Transverse colon (tissue), 4 donors: Measurements from ENCODE around the gene CRISPLD2. TPM values are rescaled to one million over a fixed set of nuclear protein-coding genes. Genes with fewer than 3 reads are reported as not detected.

Source experiments
- DNase-seq: peaks from one replicate; pipeline ENCODE4 v3.0.0-alpha.2; 2019
- H3K27ac ChIP-seq, 4 donors: fragments of 200-600 bp; sonication (generic); 2 replicates each; pipeline ENCODE4 v1.5.1; 2016 to 2018; ENCODE audit warnings: inconsistent platforms in 4 of 4
- H3K27me3 ChIP-seq: fragments of 200-600 bp; sonication (generic); 2 replicates; pipeline ENCODE4 v1.5.1; 2017; ENCODE audit warnings: inconsistent platforms
- H3K36me3 ChIP-seq, 4 donors: fragments of 200-600 bp; sonication (generic); 2 replicates each; pipeline ENCODE4 v1.5.1; 2017 to 2019; ENCODE audit warnings: inconsistent platforms in 4 of 4
- H3K4me1 ChIP-seq, 4 donors: fragments of 200-600 bp; sonication (generic); 2 replicates each; pipeline ENCODE4 v1.5.1; 2017 to 2020; ENCODE audit warnings: inconsistent platforms in 4 of 4
- H3K4me3 ChIP-seq, 4 donors: fragments of 200-600 bp; sonication (generic); 1 replicate in 1 of 4; 2 replicates in 3 of 4; pipeline versions ENCODE4 v1.5.1 to v1.6.1; 2017 to 2019; ENCODE audit warnings: inconsistent platforms in 4 of 4
- H3K9me3 ChIP-seq, 2 donors: fragments of 200-600 bp; sonication (generic); 2 replicates each; pipeline ENCODE4 v1.5.1; 2017 to 2019; ENCODE audit warnings: inconsistent platforms in 2 of 2
- CTCF ChIP-seq, 5 experiments: fragments of 200-600 bp in 3 of 5; fragments of 450-650 bp in 2 of 5; sonication (generic) in 3 of 5; IDR thresholded peaks; 1 replicate in 2 of 5; 2 replicates in 3 of 5; pipeline ENCODE4 v1.5.1; 2016 to 2017; ENCODE audit warnings: antibody characterized with exemption in 5 of 5, inconsistent platforms in 3 of 5, mild to moderate bottlenecking in 2 of 5, moderate library complexity in 1 of 5
- EP300 ChIP-seq: sonication (generic); formaldehyde crosslinking; IDR thresholded peaks from one replicate; pipeline ENCODE4 v1.6.1; 2017; ENCODE audit warnings: antibody characterized with exemption, low read depth
- POLR2A ChIP-seq: fragments of 450-650 bp; IDR thresholded peaks from one replicate; pipeline ENCODE4 v1.6.1; 2016; ENCODE audit warnings: antibody characterized with exemption, mild to moderate bottlenecking, moderate library complexity
- POLR2AphosphoS5 ChIP-seq, 3 donors: sonication (generic); formaldehyde crosslinking; IDR thresholded peaks; one replicate each; pipeline ENCODE4 v1.6.1; 2016; ENCODE audit warnings: antibody characterized with exemption in 3 of 3
- WGBS, 2 donors: methylation state at CpG; one replicate each; pipeline ENCODE4 v1.1.5; 2018; ENCODE audit warnings: low coverage in 1 of 2; 5-methylcytosine and 5-hydroxymethylcytosine counted together
- in situ Hi-C, 4 donors: fragments of 200-750 bp; cut with MboI; loops; one replicate each; pipeline versions ENCODE4 v1.15.0 to v1.15.1; 2017; ENCODE audit warnings: low sequenced_read_pairs in 3 of 4, low pct_ligation_motif_present in 1 of 4, low pct_unique_long_range_greater_than_20kb in 1 of 4
- intact Hi-C: fragments of 100-400 bp; cut with DNase I; formaldehyde crosslinking; loops from one replicate; pipeline ENCODE4 v1.15.1; 2023; ENCODE audit warnings: low total_unique reads
- total RNA-seq, 4 donors: library from RNA; depleted of rRNA; stranded (reverse); fragments of >200 nt; gene quantifications; one replicate each; pipeline ENCODE4 v1.1.0, GENCODE V29; 2016

Gene CRISPLD2
- total RNA-seq, 4 donors from 2014 or later, result 53.4 to 326 (median 71.0) TPM

DNA sequence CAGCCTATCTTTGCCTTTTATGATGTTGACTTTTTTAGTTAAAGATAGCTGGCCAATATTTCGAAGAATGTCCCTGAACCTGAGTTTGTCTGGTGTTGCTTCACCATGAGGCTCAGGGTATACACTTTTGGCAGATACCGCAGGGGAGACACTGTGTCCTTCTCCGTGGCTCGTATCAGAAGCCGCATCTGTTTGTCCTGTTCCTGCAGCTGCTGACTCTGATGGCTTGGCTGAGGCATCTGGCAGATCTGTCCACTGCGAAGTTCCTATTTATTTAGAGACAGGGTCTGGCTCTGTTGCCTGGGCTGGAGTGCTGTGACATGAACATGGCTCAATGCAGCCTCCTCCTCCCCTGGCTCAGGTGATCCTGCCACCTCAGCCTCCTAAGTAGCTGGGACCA lies 93.5 kb downstream of the CRISPLD2 start:
- Histone ChIP-seq H3K4me3 (no peak overlapping the region), H3K27me3 (peaks cover 8% of the 10 kb centered on the region), H3K36me3 (no peaks in the 10 kb centered on the region), H3K9me3 (no peaks in the 10 kb centered on the region), H3K4me1 (peaks cover 5 to 45% (median 42%) of the 10 kb centered on the region in 4 donors), H3K27ac (peak overlapping the region; percentile 36 to 50 (median 44))
- 31% methylated on average over 6 of the region's 6 CpGs; no CpG with 5 or more reads in 1 of the 2 donors for WGBS, 2 donors
- peak; percentile 46 for DNase-seq
- TF ChIP-seq POLR2AphosphoS5 (IDR thresholded peaks at IDR 0.05) (peak in 2 of 3 donors; percentile 19 to 74), POLR2A (no peak)
- in situ Hi-C loops, result no loop called here
- intact Hi-C loops, result no loop called here

GRCh38 chr16:84914273-84914672 lies 94.5 kb downstream of the CRISPLD2 start:
- Histone ChIP-seq H3K4me3 (no peak overlapping the region), H3K36me3 (no peaks in the 10 kb centered on the region), H3K9me3 (no peaks in the 10 kb centered on the region), H3K4me1 (peaks cover 5 to 45% (median 42%) of the 10 kb centered on the region in 4 donors), H3K27ac (peak overlapping the region in 3 of 4 donors; percentile 25 to 42 (median 36)), H3K27me3 (peaks cover 8% of the 10 kb centered on the region)
- TF ChIP-seq POLR2A, result no peak
- no peak for TF ChIP-seq CTCF (IDR thresholded peaks at IDR 0.05)
- TF ChIP-seq EP300, result no peak
- no peak for TF ChIP-seq POLR2AphosphoS5 (IDR thresholded peaks at IDR 0.05)
- no peak for DNase-seq
- WGBS, 2 donors, result 60 to 67% methylated on average over 1 to 5 of the region's 5 CpGs
- in situ Hi-C loops (no loop called here), intact Hi-C loops (no loop called here)

DNA sequence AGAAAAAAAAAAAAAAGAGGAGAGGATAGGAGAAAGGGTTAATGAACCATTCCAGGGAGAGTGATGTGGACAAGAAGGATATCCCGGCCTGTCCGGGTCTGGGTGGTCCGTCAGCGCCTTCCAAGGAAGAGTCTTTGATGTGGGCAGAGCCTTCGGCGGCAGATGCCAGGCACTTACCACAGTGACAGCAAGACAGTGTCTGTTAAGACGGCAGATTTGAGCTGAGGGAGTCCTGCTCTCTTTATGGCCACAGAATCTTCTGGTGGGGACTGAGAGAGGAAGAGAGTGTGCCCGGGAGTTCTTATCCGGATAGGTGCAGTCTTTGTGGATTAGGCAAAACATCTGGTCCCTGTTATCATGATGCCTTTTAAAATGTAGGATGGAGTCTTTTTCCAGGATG lies 96.4 kb downstream of the CRISPLD2 start:
- DNase-seq, result no peak
- Histone ChIP-seq H3K27me3 (peaks cover 8% of the 10 kb centered on the region), H3K9me3 (no peaks in the 10 kb centered on the region), H3K27ac (no peak overlapping the region), H3K36me3 (no peaks in the 10 kb centered on the region), H3K4me3 (no peak overlapping the region), H3K4me1 (peaks cover 5 to 32% (median 31%) of the 10 kb centered on the region in 4 donors)
- in situ Hi-C loops, result no loop called here
- TF ChIP-seq CTCF (IDR thresholded peaks at IDR 0.05), result no peak
- TF ChIP-seq POLR2A, result no peak
- TF ChIP-seq EP300, result no peak
- no peak for TF ChIP-seq POLR2AphosphoS5 (IDR thresholded peaks at IDR 0.05)
- 71 to 75% methylated on average over 3 to 9 of the region's 9 CpGs for WGBS, 2 donors
- intact Hi-C loops, result no loop called here

DNA sequence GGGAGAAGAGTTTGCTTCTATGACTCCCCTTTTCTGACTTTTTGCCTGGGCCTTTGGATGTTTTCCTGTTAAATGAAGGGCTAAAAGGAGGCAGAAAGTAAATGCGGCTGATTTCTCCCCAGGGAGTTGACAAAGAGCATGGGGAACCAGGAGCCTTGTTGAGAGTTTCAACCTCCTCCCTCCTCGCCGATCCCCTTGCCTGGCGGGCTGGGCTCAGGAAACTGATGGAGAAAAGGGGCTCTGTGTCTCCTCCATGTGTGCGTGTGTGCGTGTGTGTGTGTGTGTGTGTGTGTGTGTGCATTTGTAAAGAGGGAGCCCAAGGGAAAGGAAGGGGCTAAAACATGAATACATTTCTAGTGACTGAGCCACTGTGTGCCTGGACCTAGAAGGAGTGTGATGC lies 97.1 kb downstream of the CRISPLD2 start:
- H3K4me1 ChIP-seq, result peaks cover 5 to 30% (median 26%) of the 10 kb centered on the region in 4 donors
- H3K27me3 ChIP-seq, result peaks cover 8% of the 10 kb centered on the region
- H3K4me3 ChIP-seq, result no peak overlapping the region
- TF ChIP-seq CTCF (IDR thresholded peaks at IDR 0.05) (no peak), EP300 (no peak), POLR2A (no peak), POLR2AphosphoS5 (IDR thresholded peaks at IDR 0.05) (no peak)
- H3K27ac ChIP-seq, result no peak overlapping the region
- in situ Hi-C loops (no loop called here), intact Hi-C loops (no loop called here)
- DNase-seq, result no peak
- H3K36me3 ChIP-seq, result no peaks in the 10 kb centered on the region
- WGBS, 2 donors, result 77 to 87% methylated on average over 6 of the region's 6 CpGs
- H3K9me3 ChIP-seq, result no peaks in the 10 kb centered on the region

- Histone ChIP-seq H3K27me3 (peaks cover 8% of the 10 kb centered on the region), H3K9me3 (no peaks in the 10 kb centered on the region), H3K36me3 (no peaks in the 10 kb centered on the region), H3K4me3 (no peak overlapping the region), H3K27ac (no peak overlapping the region), H3K4me1 (peaks cover 5 to 27% (median 24%) of the 10 kb centered on the region in 4 donors)
- 84 to 96% methylated on average over 3 to 11 of the region's 11 CpGs for WGBS, 2 donors
- intact Hi-C loops (no loop called here), in situ Hi-C loops (no loop called here)
- no peak for TF ChIP-seq POLR2AphosphoS5 (IDR thresholded peaks at IDR 0.05)
- TF ChIP-seq POLR2A, result no peak
- no peak for TF ChIP-seq CTCF (IDR thresholded peaks at IDR 0.05)
- no peak for TF ChIP-seq EP300
- DNase-seq, result no peak
Observed at GRCh38 chr16:84917492-84917891, 97.7 kb downstream of the CRISPLD2 start.
